Measurements from ENCODE around the gene TNNT2.

Gene TNNT2

DNA sequence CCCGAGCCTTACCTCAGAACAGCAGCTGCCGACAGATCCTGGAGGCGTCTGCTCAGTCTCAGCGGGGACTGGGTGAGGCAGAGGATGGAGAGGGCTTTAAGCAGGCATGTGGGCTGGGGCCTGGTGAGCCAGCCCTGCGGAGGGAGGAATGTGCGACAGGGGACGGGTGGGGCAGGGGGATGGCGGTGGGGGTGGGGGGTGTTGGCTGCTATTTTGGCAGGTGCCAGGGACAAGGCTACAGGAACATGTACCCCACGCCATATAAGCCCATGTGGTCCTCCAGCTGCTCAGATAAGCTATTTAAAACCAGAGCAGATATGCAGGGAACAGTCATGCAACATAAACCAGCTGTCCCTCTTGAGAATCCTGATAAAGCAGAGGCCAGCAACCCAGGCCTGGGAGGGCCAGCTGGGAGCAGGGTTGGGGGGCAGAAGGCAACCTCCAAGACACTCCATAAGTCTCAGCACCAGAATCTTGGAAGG lies at the start of gene TNNT2:
Gene TNNT2, minus strand, starts transcription at position 70 of the 482 bp plus-strand sequence. CDS start 4,426 bp downstream, outside the sequence.
- DNase-seq (ENCODE audit: low read depth in 2 of 2): no peak

DNA sequence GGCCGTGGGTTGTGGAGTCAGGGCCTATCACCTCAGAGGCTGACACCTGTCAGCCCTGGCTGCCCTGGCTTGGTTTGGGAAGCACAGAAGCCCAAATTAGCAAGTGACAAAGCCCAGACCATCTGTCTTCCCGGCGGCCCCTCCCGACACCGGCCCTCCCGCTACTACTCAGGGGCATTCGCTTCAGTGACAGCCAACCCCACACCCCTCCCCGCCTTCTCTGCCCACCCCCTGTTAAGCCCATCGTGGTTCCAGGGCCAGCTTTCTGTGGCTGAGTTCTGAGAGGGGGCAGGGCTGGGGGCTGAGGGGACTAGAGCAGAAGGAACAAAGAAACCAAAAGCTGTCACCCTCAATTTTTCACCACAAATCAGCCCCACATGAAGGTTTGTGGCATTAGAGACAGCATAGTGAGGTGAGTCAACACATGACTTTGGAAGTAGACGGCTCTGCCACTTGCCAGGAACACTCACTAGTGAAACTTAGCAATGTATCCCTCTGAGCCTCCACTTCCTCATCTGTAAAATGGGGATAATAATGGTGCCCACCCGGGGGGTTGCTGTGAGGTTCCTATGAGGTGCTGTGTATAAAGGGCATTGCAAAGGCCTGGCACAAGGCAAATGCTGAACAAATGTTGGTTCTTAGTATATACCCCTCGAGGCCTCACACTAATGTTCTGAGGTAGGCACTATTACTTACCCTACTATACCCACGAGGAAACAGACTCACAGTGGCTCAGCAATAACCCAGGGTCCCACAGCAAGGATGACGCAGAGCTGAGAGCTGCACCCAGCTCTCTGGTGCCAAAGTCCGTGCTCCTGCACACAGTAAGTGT lies 49.2 kb upstream of the TNNT2 start:
- DNase-seq (ENCODE audit: low read depth in 2 of 2): no peak

DNA sequence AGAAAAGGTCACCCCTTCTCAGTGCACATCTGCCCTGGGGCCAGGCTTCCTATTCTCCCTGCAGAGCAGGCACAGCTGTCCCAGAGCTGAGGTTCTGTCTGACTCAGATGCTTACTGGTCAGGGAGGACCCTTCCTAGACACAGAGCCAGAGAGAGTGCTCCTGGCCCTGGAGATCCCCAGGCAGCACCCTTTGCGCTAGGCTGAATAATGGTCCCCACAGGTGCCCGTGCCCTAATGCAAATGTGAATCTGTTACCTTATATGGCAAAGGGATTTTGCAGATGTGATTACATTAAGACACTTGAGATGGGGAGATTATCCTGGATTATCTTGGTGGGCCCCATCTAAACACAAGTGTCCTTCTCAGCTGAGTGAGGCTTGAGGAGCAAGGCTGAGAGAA lies 46.7 kb upstream of the TNNT2 start:
- DNase-seq (ENCODE audit: low read depth in 2 of 2): no peak

- no peak for DNase-seq (ENCODE audit: low read depth in 2 of 2)
Measured at GRCh38 chr1:201423655-201424054, 46.2 kb upstream of the TNNT2 start.

- DNase-seq (ENCODE audit: low read depth in 2 of 2): no peak
Measured at GRCh38 chr1:201422436-201423030, 45.1 kb upstream of the TNNT2 start.

DNA sequence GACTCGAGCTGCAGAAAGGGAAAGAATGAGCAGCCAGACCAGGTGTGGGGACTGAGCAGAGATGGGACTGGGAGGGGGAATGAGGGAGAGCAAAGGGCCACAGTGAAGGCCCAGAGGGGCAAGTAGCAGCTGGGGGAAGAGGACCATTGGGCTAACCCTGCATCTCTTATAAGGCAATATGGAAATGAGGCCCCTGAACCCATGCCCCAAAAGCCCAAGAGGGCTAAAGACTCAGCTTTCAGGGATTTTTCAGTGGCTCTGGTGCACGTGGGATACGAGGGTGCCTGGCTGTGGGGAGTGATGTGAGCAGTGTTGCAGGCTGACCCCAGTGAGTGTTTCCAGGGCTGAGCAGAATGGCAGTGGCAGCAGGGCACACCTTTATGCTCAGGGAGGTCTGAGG lies 44.5 kb upstream of the TNNT2 start:
- no peak for DNase-seq (ENCODE audit: low read depth in 2 of 2)

GRCh38 chr1:201421041-201421440 lies 43.6 kb upstream of the TNNT2 start:
- DNase-seq (ENCODE audit: low read depth in 2 of 2): no peak

DNA sequence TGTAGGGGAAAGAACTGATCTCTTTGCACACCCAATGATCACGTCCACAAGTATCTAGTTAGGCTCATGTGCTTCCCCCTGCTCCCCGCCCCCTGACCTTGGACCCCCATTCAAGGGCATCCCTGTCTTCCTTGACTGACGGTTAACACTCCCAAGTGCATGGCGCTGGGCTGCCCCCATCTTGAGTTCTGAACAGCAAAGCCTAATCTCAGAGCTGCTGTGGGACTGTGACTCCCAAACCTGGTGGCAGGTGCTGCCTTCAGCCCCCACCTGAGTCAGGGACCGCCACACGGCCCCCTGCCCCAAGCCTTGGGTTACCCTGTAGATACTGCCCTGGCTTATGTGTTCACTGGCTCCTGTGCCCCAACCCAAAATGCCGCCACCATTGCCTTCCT lies 43.1 kb upstream of the TNNT2 start:
- no peak for DNase-seq (ENCODE audit: low read depth in 2 of 2)

DNA sequence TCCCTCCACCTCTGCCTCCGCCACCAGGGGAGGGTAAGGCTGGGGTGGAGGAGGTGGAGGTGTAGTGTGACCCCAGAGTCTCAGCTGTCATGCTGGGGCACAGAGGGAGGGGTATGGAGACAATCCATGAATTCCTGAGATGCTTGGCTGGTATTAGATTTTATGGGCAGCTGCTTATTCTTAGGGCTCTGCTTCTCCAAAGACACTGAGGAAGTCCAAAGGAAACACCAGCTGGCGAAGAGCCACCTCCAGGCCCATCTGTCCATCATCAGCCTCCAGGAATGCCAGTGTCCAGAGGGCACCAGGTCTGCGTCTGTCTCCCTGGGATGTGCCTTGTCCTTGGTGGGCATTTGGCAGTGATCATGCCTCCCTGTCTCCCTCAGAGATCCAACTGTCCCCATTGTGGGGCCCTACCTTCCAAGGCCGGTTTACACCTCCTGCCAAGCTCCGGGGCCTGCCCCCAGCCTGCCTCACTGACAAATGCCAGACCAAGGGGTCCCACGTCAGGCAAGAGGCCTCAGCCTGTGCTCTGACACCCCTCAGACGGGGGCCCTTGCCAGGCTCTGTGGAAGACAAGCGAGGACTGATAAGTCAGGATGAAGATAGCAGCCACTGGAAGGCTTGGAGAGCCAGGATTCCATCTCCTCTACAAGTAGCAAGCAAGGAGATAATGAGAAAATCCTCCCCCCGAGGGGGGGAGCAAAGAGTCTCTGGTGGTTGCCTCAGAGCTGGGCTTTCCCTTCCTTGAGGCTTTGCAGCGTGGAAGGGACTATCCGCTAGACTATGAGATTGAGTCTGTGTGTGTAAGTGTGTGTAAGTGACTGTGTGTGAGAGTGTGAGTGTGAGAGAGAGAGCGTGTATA lies 42.5 kb upstream of the TNNT2 start:
- DNase-seq (ENCODE audit: low read depth in 2 of 2): no peak

DNA sequence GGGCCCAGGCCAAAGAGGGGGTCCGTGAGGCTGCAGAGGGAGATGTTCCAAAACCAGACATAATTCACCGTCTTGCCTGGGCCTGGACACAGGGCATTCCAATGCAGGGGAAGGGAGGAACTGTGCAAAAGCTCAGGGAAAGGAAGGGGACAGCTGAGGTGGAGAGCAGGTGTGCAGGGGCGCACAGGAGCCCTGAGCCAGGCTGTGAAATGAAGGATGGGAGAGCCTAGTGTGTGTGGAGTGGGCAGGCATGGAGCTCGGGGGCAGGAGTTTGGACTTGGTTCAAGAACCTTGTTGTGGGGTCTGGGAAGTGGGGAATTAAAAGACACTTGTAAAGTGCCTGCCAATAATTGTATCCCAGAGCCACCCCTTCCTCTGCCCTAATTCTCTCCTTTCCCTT lies 41.8 kb upstream of the TNNT2 start:
- no peak for DNase-seq (ENCODE audit: low read depth in 2 of 2)

DNA sequence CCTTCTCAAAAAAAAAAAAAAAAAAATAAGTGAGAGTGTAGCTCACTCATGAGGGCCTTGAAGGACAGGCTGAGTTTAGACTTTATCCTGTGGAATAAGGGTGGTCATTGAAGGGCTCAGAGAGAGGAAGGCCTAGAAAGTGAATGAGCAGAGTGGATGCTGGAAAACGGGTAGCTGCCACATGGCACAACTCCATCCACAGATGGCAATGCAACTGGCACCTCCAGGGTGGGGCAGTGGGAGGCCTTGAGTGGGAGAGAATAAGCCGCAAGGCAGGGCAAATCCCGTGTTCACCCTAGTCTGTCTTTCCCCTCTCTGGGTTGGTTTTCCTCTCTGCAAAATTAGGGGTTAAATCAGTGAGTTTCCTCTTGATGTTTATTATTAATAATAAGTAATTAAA lies 41.0 kb upstream of the TNNT2 start:
- no peak for DNase-seq (ENCODE audit: low read depth in 2 of 2)

GRCh38 chr1:201414051-201414738 lies 36.7 kb upstream of the TNNT2 start:
- DNase-seq (ENCODE audit: low read depth in 2 of 2): no peak

DNA sequence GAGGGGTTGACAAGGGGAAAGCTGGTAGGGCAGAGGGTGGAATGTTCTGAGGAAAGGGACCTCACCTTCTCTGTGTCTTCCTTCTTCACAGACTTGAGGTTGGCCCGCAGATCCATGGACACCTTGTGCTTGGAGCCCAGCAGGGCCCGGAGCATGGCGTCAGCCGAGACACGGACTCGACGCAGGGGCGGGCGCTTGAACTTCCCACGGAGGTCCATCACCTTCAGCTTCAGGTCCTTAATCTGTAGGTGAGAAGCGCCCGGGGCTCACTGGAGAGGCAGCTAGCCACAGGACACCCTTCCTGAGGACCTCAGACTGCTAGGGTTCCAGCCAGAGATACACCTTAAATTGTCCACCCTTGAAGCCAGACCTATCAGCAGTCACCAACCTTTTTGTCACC lies 33.8 kb upstream of the TNNT2 start:
- no peak for DNase-seq (ENCODE audit: low read depth in 2 of 2)

GRCh38 chr1:201409440-201409839 lies 32.0 kb upstream of the TNNT2 start:
- no peak for DNase-seq (ENCODE audit: low read depth in 2 of 2)

GRCh38 chr1:201408834-201409200 lies 31.3 kb upstream of the TNNT2 start:
- DNase-seq (ENCODE audit: low read depth in 2 of 2): no peak

GRCh38 chr1:201408176-201408833 lies 30.8 kb upstream of the TNNT2 start:
- DNase-seq (ENCODE audit: low read depth in 2 of 2): peak; percentile 13 to 30

DNA sequence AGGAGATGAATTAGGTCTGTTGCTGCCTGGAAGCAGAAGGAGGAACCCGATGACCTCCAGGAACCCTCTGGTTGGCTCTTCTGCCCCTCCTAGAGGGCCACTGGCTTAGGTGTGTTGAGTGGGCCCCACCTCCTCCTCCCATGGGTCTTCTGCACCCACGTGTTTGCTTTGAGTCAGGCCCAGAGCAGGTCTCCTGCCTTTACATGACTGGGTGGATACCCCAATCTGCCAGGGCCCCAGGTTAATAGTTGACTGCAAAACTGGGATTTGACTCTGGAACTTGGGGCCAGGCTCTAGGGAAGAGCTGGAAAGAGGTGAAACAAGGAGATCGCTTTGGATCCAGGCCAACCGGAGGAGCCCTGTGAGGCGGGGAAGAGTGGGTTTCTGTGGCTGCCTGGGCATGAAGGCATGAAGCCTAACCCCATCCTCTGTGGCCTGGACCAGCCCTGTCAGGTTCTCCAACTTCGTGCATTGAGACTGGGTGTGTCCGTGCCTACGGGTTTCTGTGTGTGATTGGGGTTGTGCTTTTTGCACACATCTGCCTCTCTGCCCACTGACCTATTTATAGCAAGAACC lies 29.4 kb upstream of the TNNT2 start:
- no peak for DNase-seq (ENCODE audit: low read depth in 2 of 2)

DNA sequence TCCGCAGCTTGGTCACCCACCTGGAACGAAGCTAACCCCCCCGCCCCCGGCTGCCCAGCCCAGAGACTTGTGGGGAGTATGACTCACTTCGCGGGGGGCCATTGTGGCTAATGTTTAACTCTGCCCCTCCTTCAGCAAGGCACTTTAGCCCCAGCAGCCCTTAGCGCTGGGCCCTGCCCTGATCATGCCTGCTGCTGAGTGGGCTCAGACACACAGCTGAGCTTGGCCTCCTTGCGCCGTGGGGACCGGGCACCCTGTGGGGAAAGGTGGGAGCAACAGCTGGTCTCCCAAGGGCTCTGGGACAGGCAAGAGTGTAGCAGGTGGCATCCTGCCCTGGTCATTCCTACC lies 28.0 kb upstream of the TNNT2 start:
- DNase-seq (ENCODE audit: low read depth in 2 of 2): no peak

- DNase-seq (ENCODE audit: low read depth in 2 of 2): no peak
Measured at GRCh38 chr1:201404722-201405483, 27.4 kb upstream of the TNNT2 start.

DNA sequence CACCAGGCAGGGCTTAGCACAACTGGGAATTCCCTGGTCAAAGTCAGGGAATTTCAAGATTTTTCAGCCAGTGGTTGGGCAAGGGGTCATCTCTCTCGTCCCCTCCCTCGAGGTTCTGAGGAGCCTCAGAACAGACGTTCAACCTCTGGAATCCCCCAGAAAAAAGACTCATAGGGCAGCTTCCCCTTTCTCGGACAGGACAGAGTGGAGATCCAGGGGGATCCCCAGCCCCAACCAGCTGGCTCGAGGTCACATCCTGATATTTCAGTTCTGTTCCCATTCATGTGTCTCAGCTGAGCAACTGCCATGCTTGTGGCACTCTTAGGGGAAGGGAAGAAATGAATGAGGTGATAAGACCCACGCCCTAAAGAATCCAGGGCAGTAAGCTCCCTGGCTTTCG lies 26.6 kb upstream of the TNNT2 start:
- no peak for DNase-seq (ENCODE audit: low read depth in 2 of 2)
